ENCODE data around the gene TMEM131L.
"Not testable (repeated sequence)": the region's sequence is repeated elsewhere in the genome, so short reads cannot be mapped to it uniquely, and the experiment has no call there.

TMEM131L gene

GRCh38 chr4:153499005-153499404 is 32.8 kb downstream of the TMEM131L start:
- no peak for DNase-seq (ENCODE audit: low read depth, low spot score)

GRCh38 chr4:153501578-153501977 is 35.4 kb downstream of the TMEM131L start:
- no peak for DNase-seq (ENCODE audit: low read depth, low spot score)

- no peak for DNase-seq (ENCODE audit: low read depth, low spot score)
Observed at GRCh38 chr4:153502584-153502983, 36.4 kb downstream of the TMEM131L start.

- DNase-seq (ENCODE audit: low read depth, low spot score), result no peak
Observed at GRCh38 chr4:153506341-153507309, 40.5 kb downstream of the TMEM131L start.

- no peak for DNase-seq (ENCODE audit: low read depth, low spot score)
Observed at GRCh38 chr4:153507310-153508073, 41.3 kb downstream of the TMEM131L start.

GRCh38 chr4:153509212-153509611 is 43.1 kb downstream of the TMEM131L start:
- DNase-seq (ENCODE audit: low read depth, low spot score), result not testable (repeated sequence)

- no peak for DNase-seq (ENCODE audit: low read depth, low spot score)
Observed at GRCh38 chr4:153509724-153510123, 43.6 kb downstream of the TMEM131L start.

- no peak for DNase-seq (ENCODE audit: low read depth, low spot score)
Observed at GRCh38 chr4:153510252-153511001, 44.3 kb downstream of the TMEM131L start.

- no peak for DNase-seq (ENCODE audit: low read depth, low spot score)
Observed at GRCh38 chr4:153511104-153511503, 44.9 kb downstream of the TMEM131L start.

GRCh38 chr4:153512162-153512852 is 46.1 kb downstream of the TMEM131L start:
- no peak for DNase-seq (ENCODE audit: low read depth, low spot score)

GRCh38 chr4:153512952-153513500 is 46.9 kb downstream of the TMEM131L start:
- DNase-seq (ENCODE audit: low read depth, low spot score), result no peak

- no peak for DNase-seq (ENCODE audit: low read depth, low spot score)
Observed at GRCh38 chr4:153513596-153513995, 47.4 kb downstream of the TMEM131L start.

GRCh38 chr4:153514001-153514526 is 47.9 kb downstream of the TMEM131L start:
- DNase-seq (ENCODE audit: low read depth, low spot score), result no peak

- DNase-seq (ENCODE audit: low read depth, low spot score), result no peak
Observed at GRCh38 chr4:153514688-153515426, 48.7 kb downstream of the TMEM131L start.

- no peak for DNase-seq (ENCODE audit: low read depth, low spot score)
Observed at GRCh38 chr4:153517159-153517558, 51.0 kb downstream of the TMEM131L start.

- no peak for DNase-seq (ENCODE audit: low read depth, low spot score)
Observed at GRCh38 chr4:153518001-153518400, 51.8 kb downstream of the TMEM131L start.

GRCh38 chr4:153518637-153519389 is 52.7 kb downstream of the TMEM131L start:
- DNase-seq (ENCODE audit: low read depth, low spot score), result no peak

- DNase-seq (ENCODE audit: low read depth, low spot score), result no peak
Observed at GRCh38 chr4:153519687-153520086, 53.5 kb downstream of the TMEM131L start.

GRCh38 chr4:153520227-153520626 is 54.1 kb downstream of the TMEM131L start:
- no peak for DNase-seq (ENCODE audit: low read depth, low spot score)
